ENCODE data around the gene ASL. TPM values are rescaled to one million over a fixed set of nuclear protein-coding genes. Genes with fewer than 3 reads are reported as not detected.

Gene ASL
- total RNA-seq, 1 donor from 2014 or later, result 27.7 TPM

- no peaks in the 10 kb centered on the region for H3K27me3 Mint-ChIP-seq (ENCODE audit: low read depth, unreplicated experiment)
- no peak overlapping the region for H3K27ac Mint-ChIP-seq (ENCODE audit: unreplicated experiment)
- TF ChIP-seq CTCF (IDR thresholded peaks at IDR 0.05; ENCODE audit: insufficient read depth, low read depth, low read length) (no peak), EZH2 (IDR thresholded peaks at IDR 0.05; ENCODE audit: insufficient read depth, low read length) (no peak)
- FAIRE-seq, result no peak
- H3K36me3 Mint-ChIP-seq (ENCODE audit: low read depth, unreplicated experiment), result no peaks in the 10 kb centered on the region
- Histone ChIP-seq H3K4me2 (ENCODE audit: low read length) (no peak overlapping the region), H3K79me2 (ENCODE audit: insufficient read depth, low read length) (no peaks in the 10 kb centered on the region), H3K9me3 (ENCODE audit: insufficient read depth, low read depth, low read length) (no peaks in the 10 kb centered on the region), H3K27me3 (ENCODE audit: insufficient read depth, low read length) (no peaks in the 10 kb centered on the region), H2AFZ (ENCODE audit: low read depth, low read length) (no peak overlapping the region), H3K9ac (ENCODE audit: low read length) (no peak overlapping the region), H4K20me1 (ENCODE audit: insufficient read depth, low read length) (no peaks in the 10 kb centered on the region), H3K4me3 (ENCODE audit: insufficient read depth, low read depth, low read length) (no peak overlapping the region), H3K27ac (ENCODE audit: low read depth, low read length) (no peak overlapping the region), H3K4me1 (ENCODE audit: insufficient read depth, low read length) (no peaks in the 10 kb centered on the region), H3K36me3 (ENCODE audit: insufficient read depth, low read length) (no peaks in the 10 kb centered on the region)
- no peak for DNase-seq (ENCODE audit: low read depth)
- no peaks in the 10 kb centered on the region for H3K4me1 Mint-ChIP-seq (ENCODE audit: low read depth, unreplicated experiment)
- no peak overlapping the region for H3K4me3 Mint-ChIP-seq (ENCODE audit: unreplicated experiment)
- H3K9me3 Mint-ChIP-seq (ENCODE audit: unreplicated experiment), result peaks cover 2% of the 10 kb centered on the region
These were observed 39.2 kb upstream of the ASL start for GRCh38 chr7:66036382-66036781.

- Mint-ChIP-seq H3K4me3 (ENCODE audit: unreplicated experiment) (no peak overlapping the region), H3K9me3 (ENCODE audit: unreplicated experiment) (peaks cover 2% of the 10 kb centered on the region), H3K36me3 (ENCODE audit: low read depth, unreplicated experiment) (no peaks in the 10 kb centered on the region), H3K27ac (ENCODE audit: unreplicated experiment) (no peak overlapping the region), H3K4me1 (ENCODE audit: low read depth, unreplicated experiment) (no peaks in the 10 kb centered on the region), H3K27me3 (ENCODE audit: low read depth, unreplicated experiment) (no peaks in the 10 kb centered on the region)
- Histone ChIP-seq H3K36me3 (ENCODE audit: insufficient read depth, low read length) (no peaks in the 10 kb centered on the region), H3K9ac (ENCODE audit: low read length) (no peak overlapping the region), H3K27ac (ENCODE audit: low read depth, low read length) (no peak overlapping the region), H3K9me3 (ENCODE audit: insufficient read depth, low read depth, low read length) (no peaks in the 10 kb centered on the region), H3K79me2 (ENCODE audit: insufficient read depth, low read length) (no peaks in the 10 kb centered on the region), H2AFZ (ENCODE audit: low read depth, low read length) (no peak overlapping the region), H3K4me3 (ENCODE audit: insufficient read depth, low read depth, low read length) (no peak overlapping the region), H4K20me1 (ENCODE audit: insufficient read depth, low read length) (no peaks in the 10 kb centered on the region), H3K4me1 (ENCODE audit: insufficient read depth, low read length) (no peaks in the 10 kb centered on the region), H3K4me2 (ENCODE audit: low read length) (no peak overlapping the region), H3K27me3 (ENCODE audit: insufficient read depth, low read length) (no peaks in the 10 kb centered on the region)
- TF ChIP-seq CTCF (IDR thresholded peaks at IDR 0.05; ENCODE audit: insufficient read depth, low read depth, low read length) (no peak), EZH2 (IDR thresholded peaks at IDR 0.05; ENCODE audit: insufficient read depth, low read length) (no peak)
- no peak for FAIRE-seq
- no peak for DNase-seq (ENCODE audit: low read depth)
These were observed 38.8 kb upstream of the ASL start for GRCh38 chr7:66036788-66037187.

GRCh38 chr7:66039094-66039670 is 36.4 kb upstream of the ASL start:
- no peak for TF ChIP-seq CTCF (IDR thresholded peaks at IDR 0.05; ENCODE audit: insufficient read depth, low read depth, low read length)
- TF ChIP-seq EZH2 (IDR thresholded peaks at IDR 0.05; ENCODE audit: insufficient read depth, low read length), result no peak
- Histone ChIP-seq H3K4me3 (ENCODE audit: insufficient read depth, low read depth, low read length) (no peak overlapping the region), H4K20me1 (ENCODE audit: insufficient read depth, low read length) (no peaks in the 10 kb centered on the region), H2AFZ (ENCODE audit: low read depth, low read length) (no peak overlapping the region), H3K27ac (ENCODE audit: low read depth, low read length) (no peak overlapping the region), H3K36me3 (ENCODE audit: insufficient read depth, low read length) (no peaks in the 10 kb centered on the region), H3K4me2 (ENCODE audit: low read length) (no peak overlapping the region), H3K9me3 (ENCODE audit: insufficient read depth, low read depth, low read length) (no peaks in the 10 kb centered on the region), H3K27me3 (ENCODE audit: insufficient read depth, low read length) (no peaks in the 10 kb centered on the region), H3K79me2 (ENCODE audit: insufficient read depth, low read length) (no peaks in the 10 kb centered on the region), H3K9ac (ENCODE audit: low read length) (no peak overlapping the region), H3K4me1 (ENCODE audit: insufficient read depth, low read length) (peaks cover 7% of the 10 kb centered on the region)
- Mint-ChIP-seq H3K36me3 (ENCODE audit: low read depth, unreplicated experiment) (no peaks in the 10 kb centered on the region), H3K27ac (ENCODE audit: unreplicated experiment) (no peak overlapping the region), H3K27me3 (ENCODE audit: low read depth, unreplicated experiment) (no peaks in the 10 kb centered on the region), H3K4me1 (ENCODE audit: low read depth, unreplicated experiment) (no peaks in the 10 kb centered on the region), H3K9me3 (ENCODE audit: unreplicated experiment) (peaks cover 2% of the 10 kb centered on the region), H3K4me3 (ENCODE audit: unreplicated experiment) (no peak overlapping the region)
- FAIRE-seq (no peak), DNase-seq (ENCODE audit: low read depth) (no peak)

All from astrocyte (in vitro differentiated cells and primary cell).